Right ventricle myocardium superior (tissue), 1 donor: ENCODE data around the gene DHPS. TPM values are rescaled to one million over a fixed set of nuclear protein-coding genes. Genes with fewer than 3 reads are reported as not detected.
A peak's percentile ranks its signal among the peaks of the same experiment; 100 is the strongest.
"Not testable (repeated sequence)": the region's sequence is repeated elsewhere in the genome, so short reads cannot be mapped to it uniquely, and the experiment has no call there.

Experiments used
- ATAC-seq: fragments of 200-7000 bp; cut with Tn5 transposase; one replicate; pipeline ENCODE4 v1.9.1; 2020; ENCODE audit warnings: mild to moderate bottlenecking; ENCODE audit not compliant: poor library complexity
- DNase-seq: peaks from one replicate; pipeline ENCODE4 v3.0.0-alpha.2; 2020
- intact Hi-C: fragments of 100-400 bp; cut with DNase I; formaldehyde crosslinking; loops from one replicate; pipeline ENCODE4 v1.11.2; 2022
- total RNA-seq: library from RNA; stranded (reverse); fragmentation: NEBNext Ultra II Directional; extraction: Animal tissue kit (Norgen Biotek cat#: 25700); gene quantifications from one replicate; pipeline ENCODE4 v1.2.1, GENCODE V29; 2021
- donor health status: DM: no; HTN: yes; CAD: no; lungs with severe emphysema.

DHPS gene
- total RNA-seq, 1 donor from 2014 or later = 42.9 TPM

GRCh38 chr19:12660980-12661379 lies 20.7 kb downstream of the DHPS start:
- ATAC-seq (no peak), DNase-seq (no peak)
- intact Hi-C loops = no loop called here

GRCh38 chr19:12657966-12658365 lies 23.7 kb downstream of the DHPS start:
- no peak for ATAC-seq

GRCh38 chr19:12656899-12657571 lies 24.6 kb downstream of the DHPS start:
- ATAC-seq = no peak
- intact Hi-C loops = no loop called here
- no peak for DNase-seq

More at GRCh38 chr19:12657966-12658365, 23.7 kb downstream of the DHPS start:
- DNase-seq = no peak
- intact Hi-C loops = no loop called here

- ATAC-seq (no peak), DNase-seq (no peak)
- intact Hi-C loops = no loop called here
Observed at GRCh38 chr19:12655546-12655945, 26.1 kb downstream of the DHPS start.

- ATAC-seq (no peak), DNase-seq (no peak)
- intact Hi-C loops = no loop called here
Observed at GRCh38 chr19:12652219-12652618, 29.5 kb downstream of the DHPS start.

- ATAC-seq (no peak), DNase-seq (no peak)
- intact Hi-C loops = no loop called here
Observed at GRCh38 chr19:12649941-12650340, 31.7 kb downstream of the DHPS start.

- DNase-seq (no peak), ATAC-seq (peak; percentile 42)
- intact Hi-C loops = no loop called here
Observed at GRCh38 chr19:12648088-12648487, 33.6 kb downstream of the DHPS start.

GRCh38 chr19:12647490-12648071 lies 34.1 kb downstream of the DHPS start:
- ATAC-seq (peak; percentile 89), DNase-seq (peak; percentile 64)
- intact Hi-C loops = no loop called here

- intact Hi-C loops = no loop called here
- no peak for DNase-seq
- ATAC-seq = no peak
Observed at GRCh38 chr19:12647047-12647446, 34.6 kb downstream of the DHPS start.

- DNase-seq (no peak), ATAC-seq (no peak)
- intact Hi-C loops = no loop called here
Observed at GRCh38 chr19:12646551-12646950, 35.1 kb downstream of the DHPS start.

GRCh38 chr19:12643716-12644115 lies 38.0 kb downstream of the DHPS start:
- DNase-seq, intact Hi-C loops, ATAC-seq: not testable (repeated sequence)

- no peak for DNase-seq
- ATAC-seq = no peak
- intact Hi-C loops = no loop called here
Observed at GRCh38 chr19:12642506-12642905, 39.2 kb downstream of the DHPS start.

GRCh38 chr19:12641456-12641855 lies 40.2 kb downstream of the DHPS start:
- intact Hi-C loops = no loop called here
- ATAC-seq = no peak
- DNase-seq = no peak

- peak; percentile 94 for ATAC-seq
- intact Hi-C loops = no loop called here
- peak; percentile 91 for DNase-seq
Observed at GRCh38 chr19:12639901-12640613, 41.6 kb downstream of the DHPS start.

GRCh38 chr19:12638611-12639182 lies 43.0 kb downstream of the DHPS start:
- DNase-seq (no peak), ATAC-seq (no peak)
- intact Hi-C loops = no loop called here

GRCh38 chr19:12636631-12637030 lies 45.0 kb downstream of the DHPS start:
- ATAC-seq (no peak), DNase-seq (no peak)
- intact Hi-C loops = no loop called here

- intact Hi-C loops = no loop called here
- no peak for DNase-seq
- no peak for ATAC-seq
Observed at GRCh38 chr19:12629215-12629614, 52.5 kb downstream of the DHPS start.

GRCh38 chr19:12628040-12629022 lies 53.3 kb downstream of the DHPS start:
- no peak for ATAC-seq

GRCh38 chr19:12626958-12627357 lies 54.7 kb downstream of the DHPS start:
- intact Hi-C loops = no loop called here
- ATAC-seq (no peak), DNase-seq (no peak)

More at GRCh38 chr19:12628040-12629022, 53.3 kb downstream of the DHPS start:
- intact Hi-C loops = no loop called here
- no peak for DNase-seq
